Femur (tissue), 1 donor: ENCODE data around the gene BMPR1A.
"Not testable (repeated sequence)": the region's sequence is repeated elsewhere in the genome, so short reads cannot be mapped to it uniquely, and the experiment has no call there.

ENCODE experiments used
- DNase-seq: peaks from one replicate; pipeline ENCODE4 v3.0.0-alpha.2; 2017

Gene BMPR1A

DNA sequence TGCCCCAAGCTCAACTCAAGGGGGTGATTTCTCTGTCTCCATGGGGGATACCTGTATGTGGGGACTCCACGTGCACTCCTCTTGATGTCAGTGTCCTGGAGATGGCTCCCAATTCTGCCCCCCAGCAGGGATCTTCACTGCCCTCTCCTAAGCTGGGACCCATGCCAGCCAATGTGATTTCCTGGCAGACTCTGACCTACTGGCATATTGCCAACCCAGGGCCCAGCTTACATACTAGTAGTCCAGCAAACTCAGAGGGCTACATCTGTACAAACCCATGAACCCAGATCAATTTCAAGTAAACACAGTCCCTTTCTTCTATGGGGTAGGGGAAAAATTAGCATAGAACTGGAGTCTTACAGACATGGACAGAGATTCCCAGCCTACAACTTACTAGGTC is 26.2 kb upstream of the BMPR1A start:
- DNase-seq, result no peak

DNA sequence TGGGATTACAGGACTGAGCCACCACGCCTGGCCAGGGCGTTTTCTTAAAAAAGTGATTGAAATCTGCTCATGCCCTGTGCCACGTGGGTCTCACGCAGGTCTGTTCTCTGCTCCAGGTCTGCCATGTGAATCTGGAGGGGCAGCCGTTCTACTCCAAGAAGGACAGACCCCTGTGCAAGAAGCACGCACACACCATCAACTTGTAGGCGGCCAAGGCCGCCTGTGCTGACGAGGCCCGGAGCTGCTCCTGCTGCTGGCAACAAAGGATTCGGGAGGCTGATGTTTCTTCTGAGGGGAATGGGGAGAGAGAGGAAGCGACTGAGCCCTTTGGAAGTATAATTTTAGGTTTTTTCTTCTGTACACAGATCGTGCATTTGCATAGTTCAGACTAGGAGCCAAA is 23.6 kb upstream of the BMPR1A start:
- DNase-seq, result no peak

GRCh38 chr10:86733260-86733671 is 23.2 kb upstream of the BMPR1A start:
- peak; percentile 53 for DNase-seq

DNA sequence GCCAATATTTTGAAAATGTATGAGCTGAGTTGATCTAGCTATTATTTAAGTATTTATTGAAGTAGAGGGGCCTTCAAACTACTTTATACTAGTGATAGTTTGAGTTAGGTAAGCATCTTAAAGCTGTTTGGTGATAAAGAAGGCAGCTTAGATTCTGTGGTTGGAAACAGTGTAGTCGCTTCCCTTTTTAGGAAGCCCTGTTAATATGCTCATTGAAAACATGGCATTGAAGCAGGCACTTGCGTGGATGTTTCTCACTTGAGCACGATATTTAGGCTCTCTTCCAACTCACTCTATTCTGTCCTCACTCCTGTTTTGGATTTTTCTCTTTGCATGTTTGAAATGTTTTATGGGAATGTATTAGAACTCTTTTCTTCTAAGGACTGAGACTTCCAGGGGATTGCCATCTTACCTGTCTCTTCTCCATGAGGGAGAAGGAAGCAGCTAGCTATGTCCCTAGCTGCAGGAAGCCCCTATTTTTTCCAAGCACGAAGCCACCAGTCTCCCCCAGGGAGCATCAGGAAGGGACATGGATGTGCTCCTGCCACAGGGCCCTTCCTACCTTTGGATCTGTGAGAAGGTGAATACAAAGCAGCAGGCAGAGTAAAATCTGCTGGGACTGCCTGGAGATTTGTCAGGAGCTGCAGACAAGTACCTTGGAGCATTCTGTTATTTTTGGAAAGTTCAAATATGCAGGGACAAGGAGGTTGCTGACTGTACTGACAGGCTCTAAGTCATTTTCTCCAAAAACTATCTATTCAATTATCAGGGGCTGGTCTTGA is 22.0 kb upstream of the BMPR1A start:
- no peak for DNase-seq

GRCh38 chr10:86735278-86735677 is 21.1 kb upstream of the BMPR1A start:
- DNase-seq, result not testable (repeated sequence)

DNA sequence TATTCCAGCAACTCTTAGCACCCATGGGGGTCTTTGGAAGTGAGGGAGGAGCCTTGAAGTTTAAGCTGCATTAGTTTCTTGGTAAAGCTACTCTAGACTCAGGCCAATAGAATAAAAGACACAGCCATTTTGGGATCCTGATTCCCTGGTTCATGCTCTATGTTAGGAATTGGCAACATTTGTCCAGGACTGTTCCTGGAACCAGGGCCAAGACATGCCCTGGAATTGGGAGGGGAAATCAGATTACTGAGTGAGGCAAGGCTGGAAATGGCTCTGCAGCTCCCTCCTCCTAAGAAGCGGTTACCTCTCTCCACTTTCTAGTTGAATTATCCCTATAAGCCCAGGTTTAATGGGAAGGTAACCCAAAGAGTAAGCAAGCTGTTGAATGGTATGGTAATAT is 14.2 kb upstream of the BMPR1A start:
- DNase-seq, result no peak

GRCh38 chr10:86744067-86744725 is 12.2 kb upstream of the BMPR1A start:
- DNase-seq, result no peak

DNA sequence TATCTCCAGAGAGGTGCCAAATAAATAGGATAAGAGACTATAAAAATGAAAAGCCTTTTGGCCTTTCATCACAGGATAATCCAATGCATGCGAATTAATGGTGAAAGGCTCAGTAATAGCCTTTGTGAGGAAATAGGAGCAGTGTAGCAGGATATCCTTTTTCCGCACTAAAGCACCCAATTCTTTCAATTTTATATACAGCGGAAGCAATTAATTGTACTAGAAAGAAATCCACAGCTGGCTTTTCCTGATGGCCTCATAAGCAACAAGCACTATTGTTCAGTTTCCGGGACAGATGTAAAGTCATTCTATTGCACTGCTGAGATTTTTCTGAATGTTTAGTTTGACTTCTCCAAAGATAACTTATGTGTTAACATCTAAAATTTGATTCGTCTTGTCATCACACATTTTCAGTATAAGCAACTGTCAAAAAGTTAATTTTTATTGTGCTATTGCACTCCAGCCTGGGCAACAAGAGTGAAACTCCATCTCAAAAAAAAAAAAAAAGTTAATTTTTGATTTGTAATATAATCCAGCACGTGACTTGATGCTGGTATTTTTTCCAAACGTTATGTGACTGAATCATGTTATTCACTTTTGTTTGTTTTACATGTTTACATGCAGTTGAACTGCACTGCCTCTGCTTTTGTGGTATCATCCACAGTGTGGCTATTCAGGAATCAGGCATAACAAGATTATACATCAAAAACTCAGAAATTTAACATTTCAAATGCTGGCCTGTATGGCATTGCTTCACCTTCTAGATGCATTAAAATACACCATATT is 8.4 kb upstream of the BMPR1A start:
- DNase-seq, result no peak

- no peak for DNase-seq
These were observed 6.6 kb upstream of the BMPR1A start for GRCh38 chr10:86749854-86750253.

DNA sequence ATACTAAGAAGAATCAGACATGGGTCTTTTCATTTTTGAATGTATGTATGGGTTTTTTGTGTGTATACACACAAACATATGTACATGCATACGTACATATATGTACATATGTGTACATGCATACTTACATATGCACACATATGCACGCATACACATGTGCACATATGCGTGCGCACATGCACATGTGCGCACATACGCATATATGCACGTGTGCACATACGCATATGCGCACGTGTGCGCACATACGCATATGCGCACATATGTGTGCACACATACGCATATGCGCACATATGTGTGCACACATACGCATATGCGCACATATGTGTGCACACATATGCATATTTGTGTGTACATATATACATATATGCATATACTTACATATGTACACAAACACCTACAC is 4.9 kb upstream of the BMPR1A start:
- DNase-seq, result no peak

- no peak for DNase-seq
These were observed 4.1 kb upstream of the BMPR1A start for GRCh38 chr10:86752311-86752710.

- DNase-seq, result no peak
These were observed 3.4 kb upstream of the BMPR1A start for GRCh38 chr10:86753051-86753450.

DNA sequence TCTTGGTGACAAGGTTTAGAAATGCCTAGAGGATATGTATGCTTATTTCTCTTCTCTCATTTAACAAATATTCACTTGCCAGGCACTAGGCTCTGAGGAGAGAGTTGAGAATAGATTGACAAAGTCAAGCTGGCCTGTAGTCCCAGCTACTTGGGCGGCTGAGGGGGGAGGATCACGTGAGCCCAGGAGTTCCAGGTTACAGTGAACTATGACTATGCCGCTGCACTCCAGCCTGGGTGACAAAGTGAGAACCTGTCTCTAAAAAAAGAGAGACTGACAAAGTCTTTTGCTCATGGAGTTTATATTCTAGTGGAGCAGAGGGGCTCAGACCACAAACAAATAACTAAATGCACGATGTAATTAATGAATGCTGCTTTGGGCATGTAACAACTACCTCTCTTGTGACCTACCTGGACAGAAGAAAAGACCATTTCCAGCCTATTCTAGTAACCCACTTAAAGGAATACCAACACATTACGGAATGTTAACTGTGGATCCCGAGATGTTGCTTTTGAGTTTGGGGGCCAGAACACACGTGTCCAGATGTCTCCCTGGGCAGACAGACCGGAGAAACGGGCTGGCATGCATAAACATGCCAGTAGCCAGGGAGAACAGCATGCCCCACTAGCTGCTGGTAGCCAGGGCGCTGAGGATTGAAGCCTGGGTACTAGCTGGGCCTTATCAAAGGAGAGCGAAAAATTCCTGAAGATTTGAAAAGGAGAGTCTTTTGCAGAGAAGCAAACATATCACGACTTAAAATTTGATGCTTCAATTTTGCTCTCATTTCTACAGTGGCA is 2.6 kb upstream of the BMPR1A start:
- DNase-seq, result no peak

GRCh38 chr10:86755454-86755739 is 1.0 kb upstream of the BMPR1A start:
- DNase-seq, result no peak

GRCh38 chr10:86755740-86756510 is 494 bp upstream of the BMPR1A start:
- DNase-seq, result peak; percentile 96

DNA sequence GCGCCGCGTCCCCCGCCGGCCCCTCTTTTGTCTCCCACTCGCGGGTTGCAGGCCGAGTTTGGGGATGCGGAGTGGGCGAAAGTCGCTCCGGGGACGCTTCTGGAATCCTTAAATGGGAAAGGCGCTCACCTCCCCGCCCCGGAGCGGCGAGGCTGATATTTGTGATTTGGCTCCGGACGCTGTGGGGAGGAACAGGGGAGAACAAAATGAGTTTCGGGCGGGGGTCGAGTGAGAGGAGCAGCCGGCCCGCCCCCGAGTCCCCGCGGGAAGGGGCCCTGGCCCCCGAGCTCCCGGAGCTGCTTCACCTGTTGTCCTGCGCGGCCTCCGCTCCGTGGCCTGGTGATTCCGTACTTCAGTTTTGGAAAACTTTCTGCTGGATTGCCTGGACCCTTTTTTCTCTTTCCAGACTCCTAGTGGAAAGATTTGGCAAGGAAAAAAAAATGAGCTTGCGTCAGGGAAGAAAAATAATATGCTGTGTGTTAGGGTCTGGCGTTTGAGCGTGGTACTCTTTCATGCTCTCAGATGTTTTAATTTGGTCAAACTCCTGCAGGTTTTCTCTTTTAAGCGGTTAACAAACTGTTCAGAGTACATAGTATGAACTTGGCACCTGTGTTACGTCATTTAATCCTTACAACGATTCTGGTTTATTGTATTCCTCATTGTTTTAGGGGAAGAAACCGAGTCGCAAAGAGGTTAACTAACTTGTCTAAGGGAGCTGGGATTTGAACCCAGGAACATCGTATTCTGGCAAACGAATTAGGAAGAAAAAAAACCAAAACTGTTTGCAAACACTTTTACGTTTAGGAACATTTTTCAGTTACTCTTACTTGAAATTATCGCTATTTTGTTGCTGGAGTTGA is 924 bp downstream of the BMPR1A start:
- DNase-seq, result peak; percentile 73

DNA sequence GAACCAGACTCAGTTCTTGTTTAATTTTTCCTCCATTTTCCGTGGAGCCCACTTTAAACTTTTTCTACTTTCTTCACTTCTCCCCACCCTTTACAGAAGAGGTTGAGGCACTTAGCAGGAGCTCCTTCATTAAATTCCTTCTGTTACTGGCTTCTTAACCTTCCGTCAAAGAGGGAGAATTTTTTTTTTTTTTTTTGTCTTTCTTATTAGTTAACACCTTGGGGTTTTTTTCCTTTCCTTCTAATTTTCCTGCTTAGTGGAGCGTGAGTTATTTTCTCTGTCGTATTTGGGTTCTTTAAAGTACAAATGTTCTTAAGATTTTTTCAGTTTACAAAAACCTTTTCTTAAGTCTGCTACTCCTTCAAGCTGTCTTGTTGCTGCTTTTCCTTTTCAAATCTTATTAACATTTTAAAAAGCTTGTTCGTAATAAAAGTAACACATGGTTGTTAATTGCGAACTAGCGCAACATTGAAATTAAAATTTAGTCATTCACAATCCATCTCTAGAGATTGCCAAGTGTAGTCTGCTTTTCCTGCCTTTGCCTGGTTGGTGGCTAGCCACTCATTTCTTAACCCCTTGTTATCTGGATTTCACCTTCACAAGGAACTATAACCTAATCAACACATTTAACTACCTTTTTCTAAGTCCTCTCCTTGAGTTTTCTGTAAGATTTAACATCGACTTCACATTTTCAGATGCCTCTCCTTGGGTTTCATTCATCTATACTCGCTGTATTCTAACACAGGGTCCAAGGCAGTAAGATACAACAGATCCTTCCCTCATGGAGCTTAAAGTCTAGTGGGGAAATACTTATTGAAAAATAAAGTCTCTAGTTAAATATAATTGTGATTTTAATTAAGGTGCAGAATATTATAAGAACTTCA is 2.0 kb downstream of the BMPR1A start:
- no peak for DNase-seq

- DNase-seq, result no peak
These were observed 2.8 kb downstream of the BMPR1A start for GRCh38 chr10:86759073-86759672.

DNA sequence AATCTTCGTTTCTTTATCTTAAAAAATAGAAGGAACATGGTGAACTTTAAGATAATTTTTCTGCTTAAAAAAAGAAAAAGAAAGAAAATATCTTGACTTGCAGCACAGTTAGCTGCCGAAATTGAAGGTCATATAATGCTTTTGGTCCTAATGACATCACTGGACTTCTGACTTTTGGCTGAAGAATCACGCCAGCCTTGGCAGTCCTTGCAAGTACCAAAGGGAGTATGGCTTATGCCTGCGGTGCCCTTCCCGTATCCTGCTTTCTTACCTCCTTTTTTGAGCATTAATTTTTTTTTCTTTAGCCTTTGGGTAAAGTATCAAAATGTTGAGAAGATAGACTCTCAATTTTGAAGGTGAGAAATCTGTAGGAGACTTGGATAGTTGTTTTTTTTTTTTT is 7.0 kb downstream of the BMPR1A start:
- no peak for DNase-seq

- DNase-seq, result no peak
These were observed 9.1 kb downstream of the BMPR1A start for GRCh38 chr10:86765548-86765947.
